GM21447 (cell line): ENCODE data around the gene ALDH3A2.

Experiments
- ATAC-seq: cut with Tn5 transposase; IDR thresholded peaks from one replicate; pipeline ENCODE4 v1.9.1; 2021; ENCODE audit not compliant: unreplicated experiment

ALDH3A2 gene

DNA sequence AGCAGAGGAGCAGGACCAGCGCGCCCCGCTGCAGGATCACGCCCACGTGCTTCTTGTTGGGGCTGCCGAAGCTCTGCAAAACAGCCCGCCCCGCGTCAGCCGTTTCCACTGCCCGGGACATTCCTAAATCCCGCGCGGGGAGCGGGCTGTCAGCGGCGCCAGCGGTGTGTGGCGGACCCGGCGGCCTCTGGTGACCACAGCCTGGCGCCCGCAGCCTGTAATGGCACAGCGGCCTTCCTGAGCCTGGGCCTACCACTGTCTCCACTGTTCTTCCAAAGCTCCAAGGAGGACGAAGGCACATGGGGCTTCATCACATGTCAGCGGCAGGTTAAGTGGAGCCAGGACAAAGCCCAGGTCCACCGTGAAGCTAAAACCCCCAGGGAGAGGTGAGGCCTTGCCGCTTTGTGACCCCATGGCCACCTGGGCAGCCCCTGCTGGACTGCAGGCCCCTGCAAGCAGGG, 65.4 kb downstream of the ALDH3A2 start:
- no peak for ATAC-seq

DNA sequence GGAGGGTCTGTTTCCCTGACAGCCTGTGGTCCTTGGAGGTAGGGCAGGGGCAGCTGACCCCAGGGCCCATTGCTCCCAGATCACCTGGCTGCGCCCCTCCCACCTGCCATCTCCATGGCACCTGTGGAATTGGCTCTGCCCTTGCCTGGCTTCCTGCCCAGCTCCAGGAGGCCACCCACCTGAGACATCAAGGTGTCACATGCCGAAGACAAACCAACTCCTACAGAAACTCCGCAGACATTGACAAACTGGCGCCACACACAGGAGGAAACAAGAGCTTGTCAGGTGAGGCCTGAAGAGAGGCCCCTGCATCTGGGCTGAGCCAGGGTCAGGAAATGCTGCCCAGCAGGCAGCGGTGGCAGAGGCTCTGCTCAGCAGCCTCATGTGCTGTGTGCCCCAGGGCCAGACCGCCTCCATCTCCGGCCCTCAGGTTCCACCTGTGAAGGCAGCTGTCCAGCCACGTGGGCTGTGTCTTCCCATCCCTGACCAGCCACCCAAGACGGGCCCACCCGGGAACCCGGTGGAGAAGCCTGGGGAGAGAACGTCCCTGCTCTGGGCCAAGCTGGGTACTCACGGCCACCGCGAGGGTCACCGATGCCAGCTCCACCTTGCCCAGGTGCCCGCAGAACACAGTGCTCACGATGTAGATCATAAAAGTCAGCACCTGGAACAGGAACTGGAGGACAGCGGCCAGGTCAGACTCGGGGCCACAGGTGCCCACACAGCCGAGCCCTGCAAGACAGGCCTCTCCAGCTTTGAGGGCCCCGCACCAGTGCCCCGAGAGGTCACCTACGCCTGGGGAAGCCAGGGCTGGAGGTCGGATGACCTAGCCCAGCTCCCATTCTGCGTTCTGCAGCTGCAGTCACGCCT, 66.2 kb downstream of the ALDH3A2 start:
- no peak for ATAC-seq

DNA sequence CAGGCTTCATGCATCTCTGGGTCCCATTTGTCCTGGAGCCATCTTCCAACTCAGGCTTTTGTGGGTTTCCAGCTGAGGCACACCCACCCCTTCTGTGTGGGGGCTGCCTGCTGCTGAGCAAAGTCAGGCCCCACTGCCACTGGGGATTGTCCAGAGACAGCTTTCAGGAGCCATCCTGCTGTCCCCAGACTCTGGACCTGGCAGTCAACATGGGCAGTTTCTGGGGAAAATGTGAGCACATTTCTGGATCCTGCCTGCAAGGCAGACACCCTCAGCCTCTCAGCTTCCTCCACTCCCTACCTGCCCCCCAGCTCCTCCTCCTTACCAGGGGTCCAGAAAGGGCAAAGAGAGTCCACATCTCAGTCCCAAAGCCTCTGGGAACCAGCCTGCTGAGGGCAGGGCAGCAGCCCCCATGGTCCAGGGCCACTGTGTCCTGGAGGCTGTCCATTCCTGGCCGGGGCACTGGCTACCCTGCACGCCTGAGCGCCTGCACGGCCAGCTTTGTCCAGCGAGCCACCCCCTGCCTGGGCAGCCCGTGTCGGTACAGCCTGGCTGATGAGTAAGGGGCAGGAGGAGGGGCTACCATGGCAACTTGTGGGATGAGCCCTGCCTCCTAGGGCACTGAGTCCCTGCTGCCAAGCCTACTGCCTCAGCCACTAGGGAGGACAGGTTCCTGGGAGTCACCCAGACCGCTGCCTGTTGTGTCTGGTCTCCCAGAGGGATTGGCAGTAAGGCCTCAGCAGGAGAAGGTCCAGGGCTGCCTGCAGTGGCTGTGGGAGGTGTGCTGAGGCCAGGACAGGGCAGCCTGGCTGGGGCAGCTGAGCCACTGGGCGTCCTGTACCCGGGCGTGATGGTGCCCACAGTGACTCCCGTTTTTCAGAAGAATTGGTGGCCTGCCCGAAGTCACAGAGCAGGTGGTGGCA, 67.8 kb downstream of the ALDH3A2 start, which contains the start of gene SLC47A2:
SLC47A2 (minus strand) TSS at position 477 of the 923 bp plus-strand sequence; CDS start at position 448, 29 bp downstream.
- no peak for ATAC-seq

DNA sequence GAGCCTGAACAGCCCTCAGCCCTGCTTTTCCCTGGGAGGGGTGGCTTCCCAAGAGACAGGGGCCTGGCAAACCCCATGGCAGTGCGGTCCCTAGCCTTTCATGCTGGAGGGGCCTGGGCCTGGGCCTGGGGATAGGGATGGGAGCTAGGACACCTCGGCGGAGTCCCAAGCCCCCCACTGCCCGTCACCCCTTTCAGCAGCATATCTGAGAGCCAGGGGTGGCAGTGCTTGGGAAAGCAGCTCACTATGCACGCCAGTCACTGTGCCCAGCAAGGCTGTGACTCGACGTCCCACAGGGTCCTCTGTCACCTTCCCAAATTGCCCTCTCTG, 68.4 kb downstream of the ALDH3A2 start:
- ATAC-seq, result no peak

DNA sequence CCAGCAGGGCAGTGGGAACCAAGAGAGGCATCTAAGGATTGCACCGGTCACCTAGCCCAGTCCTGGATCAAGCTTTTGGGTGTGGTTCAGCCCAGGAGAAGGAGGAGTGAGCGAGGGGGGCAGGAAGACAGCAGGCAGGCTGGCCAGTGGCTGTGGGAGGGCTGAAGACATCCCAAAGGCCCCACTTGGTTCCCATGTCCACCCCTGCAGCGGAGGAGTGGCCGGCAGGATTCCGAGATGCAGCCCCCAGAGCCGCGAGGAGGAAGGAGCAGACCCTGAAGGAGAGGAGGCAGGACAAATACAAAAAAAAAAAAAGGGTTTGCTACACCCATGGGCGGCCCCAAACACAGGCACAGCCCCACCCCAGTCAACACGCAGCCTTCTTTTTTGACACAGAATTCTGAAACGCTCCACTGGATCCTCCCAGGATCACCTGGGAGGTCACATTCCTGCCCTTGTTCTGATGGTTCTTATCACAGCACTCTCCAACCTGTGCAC, 68.9 kb downstream of the ALDH3A2 start:
- ATAC-seq, result no peak

DNA sequence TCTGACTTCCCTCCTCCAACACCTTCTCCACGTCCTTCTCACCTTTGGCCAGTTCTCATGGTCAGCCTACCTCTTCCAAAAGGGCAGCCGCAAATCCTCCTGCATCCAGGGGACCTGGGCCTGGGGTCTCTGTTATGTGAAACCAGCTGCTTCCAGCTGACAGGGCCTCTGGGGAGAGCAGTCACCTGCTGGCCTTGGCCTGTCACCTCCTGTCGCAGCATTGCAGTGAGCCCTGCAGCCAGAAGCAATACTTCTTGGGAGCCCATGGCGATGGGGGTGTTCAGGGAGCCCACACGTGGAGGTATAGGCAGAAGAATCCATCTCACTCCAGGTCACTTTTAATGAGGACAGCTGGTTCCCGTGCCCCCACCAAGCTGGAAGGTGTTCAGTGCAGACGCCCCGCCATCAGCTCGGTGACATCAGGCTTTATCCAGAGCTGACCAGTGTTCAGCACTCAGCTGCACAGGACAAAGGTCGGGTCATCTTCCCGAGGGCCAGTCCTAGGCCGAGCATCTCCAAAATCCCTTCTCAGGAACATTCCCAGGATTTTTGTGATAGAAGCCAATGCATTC, 69.6 kb downstream of the ALDH3A2 start:
- no peak for ATAC-seq

DNA sequence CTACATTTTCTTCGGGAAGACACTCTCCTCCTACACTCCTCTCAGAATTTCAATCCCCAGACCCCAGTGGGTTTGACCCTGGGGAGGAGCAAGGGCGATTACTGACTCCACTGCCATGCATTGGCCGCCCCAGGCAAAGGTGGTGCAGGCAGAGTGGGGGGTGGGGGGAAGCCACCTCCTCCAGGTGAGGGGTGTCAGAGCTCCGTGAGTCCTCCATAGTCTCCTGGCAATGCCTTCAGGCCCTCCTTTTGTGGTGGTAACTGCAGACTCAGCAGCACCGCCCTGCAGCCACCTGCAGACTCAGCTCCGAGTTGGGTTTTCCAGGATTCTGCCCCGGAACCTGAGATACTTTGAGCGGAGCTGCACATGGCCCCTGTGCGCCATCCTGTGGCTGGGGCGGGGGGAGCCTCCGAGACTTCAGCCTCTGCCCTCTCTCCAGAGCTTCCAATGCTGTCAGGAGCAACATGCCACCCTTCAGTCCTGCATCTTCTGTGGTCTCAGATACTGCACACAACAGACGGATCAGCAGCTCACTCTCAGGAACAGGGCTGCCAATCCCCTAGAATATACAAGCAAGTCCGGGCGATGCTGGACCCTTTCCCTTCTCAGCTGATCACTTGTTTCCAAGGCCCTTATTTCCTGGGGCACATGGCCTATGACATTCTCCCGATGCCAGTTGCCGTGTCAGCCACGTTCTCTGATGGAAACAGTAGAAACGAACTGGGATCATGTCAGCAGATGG, 70.2 kb downstream of the ALDH3A2 start:
- no peak for ATAC-seq

DNA sequence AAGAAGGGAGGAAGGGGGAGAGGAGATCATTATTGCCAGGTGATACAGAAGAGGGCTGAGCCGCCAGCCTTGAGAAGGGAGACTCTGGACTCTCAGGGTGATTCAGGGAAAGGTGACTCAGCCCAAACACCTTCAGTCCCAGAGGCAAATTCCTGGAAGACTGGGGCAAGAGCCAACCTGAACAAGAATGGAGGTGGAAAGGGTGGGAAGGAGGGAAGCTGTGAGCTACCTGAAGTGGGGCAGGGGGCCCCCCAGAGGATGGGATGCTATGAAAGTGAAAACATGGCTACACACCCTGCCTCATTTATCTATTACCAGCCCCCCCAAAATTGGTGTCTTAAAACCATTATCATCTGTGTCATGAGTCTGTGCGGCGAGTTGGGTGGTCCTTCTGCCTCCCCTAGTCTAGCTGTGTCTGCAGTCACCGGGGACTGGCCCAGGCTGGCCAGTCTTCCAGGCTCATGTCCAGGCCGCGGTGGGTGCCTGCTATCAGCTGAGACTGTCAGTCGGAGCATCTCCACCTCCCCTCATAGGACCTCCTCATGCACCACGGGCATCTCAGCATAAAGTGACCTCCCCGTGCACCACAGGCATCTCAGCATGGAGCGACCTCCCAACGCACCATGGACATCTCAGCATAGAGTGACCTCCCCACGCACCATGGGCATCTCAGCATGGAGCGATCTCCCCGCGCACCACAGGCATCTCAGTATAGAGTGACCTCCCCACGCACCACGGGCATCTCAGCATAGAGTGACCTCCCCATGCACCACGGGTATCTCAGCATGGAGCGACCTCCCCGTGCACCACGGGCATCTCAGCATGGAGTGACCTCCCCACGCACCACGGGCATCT, 71.0 kb downstream of the ALDH3A2 start:
- ATAC-seq, result no peak

DNA sequence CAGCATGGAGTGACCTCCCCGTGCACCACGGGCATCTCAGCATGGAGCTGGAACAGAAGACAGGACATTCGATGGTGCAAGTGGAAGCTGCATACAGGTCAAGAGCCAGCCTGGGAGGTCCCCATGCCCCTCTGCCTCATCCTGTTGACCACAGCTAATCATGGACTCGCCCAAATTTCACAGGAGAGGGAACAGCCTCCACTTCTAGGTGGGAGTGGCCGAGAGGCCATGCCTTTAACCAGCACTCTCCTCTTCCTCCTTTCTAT, 71.6 kb downstream of the ALDH3A2 start:
- no peak for ATAC-seq

DNA sequence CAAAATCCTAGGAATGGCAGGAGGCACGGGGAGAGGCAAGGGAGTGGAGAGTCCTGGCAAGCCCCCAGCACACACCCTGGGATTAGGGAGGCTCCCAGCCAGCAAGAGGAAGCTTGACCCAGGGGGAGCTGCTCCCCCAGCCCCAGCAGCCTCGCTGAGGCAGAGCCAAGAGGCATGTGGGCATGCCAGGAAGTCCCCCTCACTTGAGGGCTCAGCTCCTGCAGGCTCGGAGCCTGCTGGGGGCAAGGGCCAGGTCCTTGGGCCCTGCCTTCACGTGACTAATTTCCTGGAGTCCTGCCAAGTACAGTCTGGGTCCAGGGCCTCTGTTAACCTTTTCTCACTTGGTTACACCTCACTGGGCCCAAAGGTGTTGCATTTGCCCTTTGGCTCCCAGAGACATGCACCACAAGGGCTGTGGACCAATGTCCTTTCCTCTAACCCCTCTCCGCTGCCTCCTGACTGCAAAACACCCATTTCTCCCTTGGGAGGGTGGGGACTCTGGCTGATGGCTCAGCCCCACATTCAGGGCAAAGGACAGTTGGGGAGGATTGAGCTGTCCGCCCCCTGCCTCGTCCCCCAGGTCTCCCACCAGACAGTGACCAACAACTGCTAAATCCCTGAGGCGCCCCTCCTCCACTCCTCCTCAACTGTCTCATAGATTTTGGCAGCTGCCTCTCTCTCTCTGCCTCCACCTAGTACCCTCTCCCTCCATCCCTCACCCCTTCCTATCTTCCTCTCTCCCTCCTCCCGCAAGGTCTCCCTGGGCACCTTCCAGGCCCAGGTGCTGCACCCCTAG, 72.3 kb downstream of the ALDH3A2 start:
- ATAC-seq, result no peak

DNA sequence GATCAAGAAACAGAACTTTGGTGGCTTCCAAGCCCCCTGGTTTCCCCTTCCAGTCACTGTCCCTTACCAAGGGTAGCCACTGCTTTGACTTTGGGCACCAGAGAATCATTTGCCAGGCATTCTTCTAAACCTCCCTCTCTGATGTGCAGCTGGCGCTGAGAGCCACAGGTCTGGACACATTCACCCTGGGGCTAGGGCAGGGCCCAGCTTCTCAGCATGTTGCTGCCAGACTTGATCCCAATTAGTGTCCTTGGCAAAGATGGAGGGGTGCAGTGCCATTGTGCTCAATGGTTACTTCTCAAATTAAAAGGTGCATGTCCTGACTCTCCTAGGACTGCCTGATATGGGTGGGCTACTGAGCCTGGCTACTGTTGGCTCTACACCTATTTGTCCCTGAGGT, 75.4 kb downstream of the ALDH3A2 start:
- no peak for ATAC-seq

DNA sequence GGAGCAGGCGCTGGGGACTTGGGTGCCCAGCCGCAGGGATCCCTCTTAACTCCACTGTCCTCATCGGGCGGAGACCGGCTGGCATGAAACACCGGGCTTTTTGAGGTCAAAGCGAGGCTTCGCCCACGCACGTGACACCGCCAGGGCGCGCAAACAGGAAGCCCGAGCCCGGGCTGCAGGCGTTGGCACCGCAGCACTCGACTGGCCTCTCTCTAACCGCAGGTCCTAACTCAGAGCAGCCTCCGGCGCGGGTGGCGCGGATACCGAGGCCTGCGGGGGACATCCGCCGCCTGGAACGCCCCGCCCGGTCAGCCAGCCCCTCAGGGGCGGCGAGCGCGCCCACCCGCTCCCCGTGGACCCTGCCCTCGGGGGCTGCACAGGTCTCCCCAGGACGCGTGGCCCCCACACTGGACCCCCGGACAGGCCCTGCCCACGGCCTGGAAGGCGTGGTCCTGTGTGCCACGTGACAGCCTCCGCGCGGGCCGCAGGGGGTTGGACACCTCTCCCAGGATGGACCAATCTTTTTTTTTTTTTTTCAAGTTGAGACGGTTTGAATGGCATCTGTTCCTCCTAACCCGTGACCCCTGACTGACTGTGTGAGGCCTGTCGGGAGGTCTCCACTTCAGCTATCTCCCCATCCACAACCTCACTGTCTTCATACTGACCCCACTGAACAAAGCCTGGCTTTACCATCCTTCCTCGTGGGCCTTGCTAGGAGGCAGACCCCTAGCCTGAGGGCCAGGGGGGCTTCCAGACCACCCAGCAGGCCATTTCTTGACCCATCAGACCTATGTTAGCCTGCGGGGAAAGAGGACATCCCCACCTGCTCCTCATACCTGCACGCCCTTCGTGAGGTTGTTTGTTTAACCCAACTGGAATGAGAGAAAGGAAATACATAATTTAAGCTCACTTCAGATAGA, 76.2 kb downstream of the ALDH3A2 start:
- ATAC-seq, result no peak

DNA sequence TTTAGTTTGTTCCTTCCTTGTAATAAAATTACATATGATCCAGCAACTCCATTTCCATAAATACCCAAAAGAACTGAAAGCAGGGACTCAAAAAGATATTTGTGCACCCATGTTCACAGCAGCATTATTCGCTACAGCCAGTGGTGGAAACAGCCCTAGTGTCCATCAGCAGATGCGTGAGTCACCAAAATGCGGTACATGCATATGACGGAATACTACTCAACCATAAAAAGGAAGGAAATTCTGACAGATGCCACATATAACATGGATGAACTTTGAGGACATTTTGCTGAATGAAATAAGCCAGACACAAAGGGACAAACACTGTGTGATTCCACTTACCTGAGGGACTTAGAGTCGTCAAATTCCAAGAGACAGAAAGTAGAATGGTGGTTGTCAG, 76.9 kb downstream of the ALDH3A2 start:
- ATAC-seq, result no peak

DNA sequence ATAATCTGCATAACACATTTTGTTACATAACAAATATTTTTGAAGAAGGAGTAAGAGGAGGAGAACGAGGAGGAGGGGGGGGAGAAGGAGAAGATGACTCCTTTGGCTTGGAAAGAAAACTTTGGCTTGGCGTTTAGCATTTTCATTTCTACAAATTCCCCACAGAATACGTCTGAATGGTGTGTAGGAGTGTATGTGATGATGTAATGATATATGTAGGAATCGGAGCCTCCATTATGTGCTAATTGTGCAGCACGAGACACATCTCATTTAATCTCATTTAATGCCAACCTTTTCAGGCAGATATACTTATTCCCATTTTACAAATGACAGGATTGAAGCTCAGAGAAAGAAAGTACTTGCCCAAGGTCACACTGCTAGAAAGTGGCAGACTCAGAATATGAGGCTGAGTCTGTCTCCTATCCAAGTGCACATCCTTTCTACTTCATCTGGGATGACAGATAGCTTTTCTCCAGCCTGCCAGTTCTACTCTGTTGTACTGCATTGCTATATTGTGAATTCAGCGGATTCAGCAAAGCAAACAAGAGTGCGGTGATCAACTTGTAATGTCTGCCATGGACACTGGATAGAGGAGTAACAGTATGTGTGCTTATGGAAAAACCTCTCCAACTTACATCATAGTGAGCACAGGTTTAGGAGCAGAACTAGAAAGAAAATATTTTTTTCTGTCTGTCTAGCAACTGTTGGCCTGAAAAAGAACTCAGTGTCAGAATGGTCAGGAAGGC, 78.3 kb downstream of the ALDH3A2 start:
- no peak for ATAC-seq
